Vein endothelial cell (primary cell): ENCODE data around the gene RPF1. TPM values are rescaled to one million over a fixed set of nuclear protein-coding genes. Genes with fewer than 3 reads are reported as not detected.

Experiments
- total RNA-seq: library from RNA; depleted of rRNA; stranded (reverse); fragments of >200 nt; gene quantifications from 2 replicates; pipeline ENCODE4 v1.2.3, GENCODE V29; 2012

The RPF1 gene
- 31.7 and 39.7 TPM in 2 replicates for total RNA-seq

GRCh38 chr1:84478876-84479868 lies at the start of gene RPF1:
Gene RPF1 (plus strand): TSS chr1:84479266. CDS start chr1:84479282, 16 bp downstream.

GRCh38 chr1:84506002-84506728 lies 27.1 kb downstream of the RPF1 start, which contains the start of the genes GNG5 and SPATA1:
Gene GNG5 (minus strand): TSS chr1:84506581. CDS start chr1:84506091, 490 bp downstream.
Gene SPATA1 (plus strand): TSS chr1:84506386. CDS start chr1:84516360, 9,974 bp downstream.

Other genes starting within 250 kb of the RPF1 start
- 2.3 and 2.4 TPM in 2 replicates for gene SAMD13, start 177.6 kb upstream of the RPF1 start, total RNA-seq
- not detected in 2 replicates for gene DNASE2B, start 80.8 kb upstream of the RPF1 start, total RNA-seq
- 0.98 and 1.1 TPM in 2 replicates for gene SPATA1, start 27.1 kb downstream of the RPF1 start, total RNA-seq
- gene GNG5, start 27.3 kb downstream of the RPF1 start, total RNA-seq = 39.8 and 40.7 TPM in 2 replicates
- gene CTBS, start 95.2 kb downstream of the RPF1 start, total RNA-seq = 7.6 and 10.5 TPM in 2 replicates
- gene SSX2IP, start 211.2 kb downstream of the RPF1 start, total RNA-seq = 3.9 and 5.7 TPM in 2 replicates